Heart left ventricle (tissue), 13 donors: Measurements from ENCODE around the gene ASIC3.

ENCODE experiments used
- CTCF ChIP-seq, 12 donors: fragments of 200-600 bp; sonication (generic) in 4 of 12; IDR thresholded peaks; one replicate each; pipeline versions ENCODE4 v1.5.0 to v1.8.0; 2018 to 2022; ENCODE audit warnings: antibody characterized with exemption in 12 of 12, mild to moderate bottlenecking in 5 of 12
- POLR2A ChIP-seq, 2 donors: fragments of 450-650 bp; IDR thresholded peaks; one replicate each; pipeline ENCODE4 v1.6.1; 2017; ENCODE audit warnings: antibody characterized with exemption in 2 of 2, mild to moderate bottlenecking in 2 of 2, moderate library complexity in 2 of 2
- donor health status: ischemic (EF 13 %, LVEDD 7.1; RV severe dilation, severe dysfunction).
- donor health status: DM: no; HTN: yes; CAD: no.
- donor health status: DM: no; HTN: no; CAD: no.
- donor health status: ischemic (EF 25% LVEDD 6.9; RV normal size, moderate dysfunction).
- donor health status: ischemic (EF 25% LVEDD 5.7; RV mildly dilated, moderate dysfunction).
- donor health status: ischemic (EF 35%, LVEDD 5.7; RV mildly dilated, moderate dysfunction).
- donor health status: nonischemic (EF 11% LVEDD 7.7; RV severe dilation, severe dysfunction).
- donor health status: DM: yes; HTN: yes; CAD: no.
- donor health status: PGD.
- donor health status: ischemic (EF 29% LVEDD 5.4; RV normal size, mild dysfunction).
- donor health status: nonischemic (EF 23%, LVEDD 6.1; RV moderate dilation, normal function).

- no peak for TF ChIP-seq POLR2A (IDR thresholded peaks at IDR 0.05)
- TF ChIP-seq CTCF (IDR thresholded peaks at IDR 0.05), result no peak
Observed at GRCh38 chr7:151019130-151019447, 29.2 kb upstream of the ASIC3 start.
